Activated CD4-positive, CD25-positive, alpha-beta regulatory T cell (primary cell): ENCODE results near the gene GLOD4.
"Not testable (repeated sequence)": the region's sequence is repeated elsewhere in the genome, so short reads cannot be mapped to it uniquely, and the experiment has no call there.

Experiments used
- DNase-seq, 4 experiments: peaks; one replicate each; lab custom pipeline; 2025; lab: John Stamatoyannopoulos, UW

Gene GLOD4

GRCh38 chr17:781805-782731, at the start of gene GLOD4, which contains the start of gene MRM3:
Gene GLOD4, minus strand, starts transcription at chr17:782280. Its CDS starts 25 bp downstream, at chr17:782255.
Gene MRM3, plus strand, starts transcription at chr17:782353. Its CDS starts 26 bp downstream, at chr17:782379.
- DNase-seq = peak; percentile 89 to 95 (median 93)

GRCh38 chr17:830950-831349, 48.9 kb upstream of the GLOD4 start:
- no peak for DNase-seq

GRCh38 chr17:830381-830780, 48.3 kb upstream of the GLOD4 start:
- DNase-seq = no peak

GRCh38 chr17:829614-830013, 47.5 kb upstream of the GLOD4 start:
- DNase-seq = not testable (repeated sequence)

GRCh38 chr17:828761-829160, 46.7 kb upstream of the GLOD4 start:
- no peak for DNase-seq

- DNase-seq = no peak
These were observed 44.7 kb upstream of the GLOD4 start for GRCh38 chr17:826778-827177.

- no peak for DNase-seq
These were observed 43.1 kb upstream of the GLOD4 start for GRCh38 chr17:825216-825615.

- DNase-seq = no peak
These were observed 42.3 kb upstream of the GLOD4 start for GRCh38 chr17:824378-824777.

- DNase-seq = no peak
These were observed 41.4 kb upstream of the GLOD4 start for GRCh38 chr17:823501-823902.

- no peak for DNase-seq
These were observed 37.2 kb upstream of the GLOD4 start for GRCh38 chr17:819251-819650.

GRCh38 chr17:814371-814770, 32.3 kb upstream of the GLOD4 start:
- no peak for DNase-seq

GRCh38 chr17:812638-813204, 30.6 kb upstream of the GLOD4 start:
- no peak for DNase-seq

- no peak for DNase-seq
These were observed 29.1 kb upstream of the GLOD4 start for GRCh38 chr17:811051-811784.

- no peak for DNase-seq
These were observed 25.6 kb upstream of the GLOD4 start for GRCh38 chr17:807523-808294.

- no peak for DNase-seq
These were observed 24.9 kb upstream of the GLOD4 start for GRCh38 chr17:806781-807522.

GRCh38 chr17:806346-806745, 24.3 kb upstream of the GLOD4 start:
- no peak for DNase-seq

- not testable (repeated sequence) for DNase-seq
These were observed 23.8 kb upstream of the GLOD4 start for GRCh38 chr17:805886-806285.

- no peak for DNase-seq
These were observed 22.7 kb upstream of the GLOD4 start for GRCh38 chr17:804541-805435.

- no peak for DNase-seq
These were observed 21.1 kb upstream of the GLOD4 start for GRCh38 chr17:802901-803881.
